H9 (cell line): Measurements from ENCODE around the gene ULK2. TPM values are rescaled to one million over a fixed set of nuclear protein-coding genes. Genes with fewer than 3 reads are reported as not detected.

Source experiments
- DNase-seq: peaks from one replicate; pipeline ENCODE4 v3.0.0-alpha.2; 2017
- H2AFZ ChIP-seq: one replicate; pipeline ENCODE4 v1.6.1; 2013; ENCODE audit warnings: mild to moderate bottlenecking, low read length, control low read depth, moderate library complexity
- H2AK5ac ChIP-seq: 2 replicates; pipeline ENCODE4 v1.6.1; 2013; ENCODE audit warnings: low read length, control low read depth, mixed read lengths; ENCODE audit not compliant: insufficient read length
- H2BK120ac ChIP-seq: one replicate; pipeline ENCODE4 v1.6.1; 2013; ENCODE audit warnings: low read depth, mild to moderate bottlenecking, low read length, control low read depth, inconsistent platforms; ENCODE audit not compliant: poor library complexity, severe bottlenecking
- H2BK12ac ChIP-seq: 2 replicates; pipeline ENCODE4 v1.6.1; 2013; ENCODE audit warnings: low read length, control low read depth, mixed read lengths, low read depth; ENCODE audit not compliant: insufficient read length
- H2BK15ac ChIP-seq: 2 replicates; pipeline ENCODE4 v1.6.1; 2013; ENCODE audit warnings: low read depth, low read length, control low read depth
- H2BK20ac ChIP-seq: one replicate; pipeline ENCODE4 v1.6.1; 2013; ENCODE audit warnings: low read depth, mild to moderate bottlenecking, low read length, control low read depth, inconsistent platforms; ENCODE audit not compliant: poor library complexity, severe bottlenecking
- H2BK5ac ChIP-seq: 2 replicates; pipeline ENCODE4 v1.6.1; 2013; ENCODE audit warnings: low read length, control low read depth, mixed read lengths; ENCODE audit not compliant: insufficient read length
- H3K14ac ChIP-seq: 2 replicates; pipeline ENCODE4 v1.6.1; 2013; ENCODE audit warnings: low read length, control low read depth; ENCODE audit not compliant: insufficient read depth
- H3K18ac ChIP-seq: 2 replicates; pipeline ENCODE4 v1.6.1; 2013; ENCODE audit warnings: low read depth, mild to moderate bottlenecking, mixed read lengths, low read length, control low read depth; ENCODE audit not compliant: insufficient read length
- H3K23ac ChIP-seq: 2 replicates; pipeline ENCODE4 v1.6.1; 2013; ENCODE audit warnings: low read length, control low read depth, mixed read lengths, low read depth; ENCODE audit not compliant: insufficient read length
- H3K23me2 ChIP-seq: 2 replicates; pipeline ENCODE4 v1.6.1; 2013; ENCODE audit warnings: low read depth, mild to moderate bottlenecking, mixed read lengths, low read length, control low read depth; ENCODE audit not compliant: insufficient read length, poor library complexity, severe bottlenecking
- H3K27ac ChIP-seq: 2 replicates; pipeline ENCODE4 v1.5.1; 2013; ENCODE audit warnings: low read length, control low read depth, mixed read lengths, low read depth; ENCODE audit not compliant: insufficient read length
- H3K27me3 ChIP-seq: 2 replicates; pipeline ENCODE4 v1.6.1; 2013; ENCODE audit warnings: low read length, control low read depth, inconsistent platforms; ENCODE audit not compliant: insufficient read depth
- H3K4ac ChIP-seq: 2 replicates; pipeline ENCODE4 v1.6.1; 2013; ENCODE audit warnings: low read depth, mild to moderate bottlenecking, control low read depth, inconsistent platforms, low read length, moderate library complexity
- H3K4me1 ChIP-seq: 2 replicates; pipeline ENCODE4 v1.6.1; 2013; ENCODE audit warnings: low read length, control low read depth, inconsistent platforms; ENCODE audit not compliant: insufficient read depth
- H3K4me2 ChIP-seq: 2 replicates; pipeline ENCODE4 v1.6.1; 2013; ENCODE audit warnings: low read length, control low read depth, mixed read lengths; ENCODE audit not compliant: insufficient read length, insufficient read depth
- H3K56ac ChIP-seq: 2 replicates; pipeline ENCODE4 v1.6.1; 2013; ENCODE audit warnings: low read depth, mild to moderate bottlenecking, mixed read lengths, low read length, control low read depth; ENCODE audit not compliant: insufficient read length
- H3K79me1 ChIP-seq: 2 replicates; pipeline ENCODE4 v1.6.1; 2013; ENCODE audit warnings: low read depth, mild to moderate bottlenecking, moderate library complexity, low read length, control low read depth, inconsistent platforms; ENCODE audit not compliant: insufficient read depth, poor library complexity, severe bottlenecking
- H3K79me2 ChIP-seq: 2 replicates; pipeline ENCODE4 v1.6.1; 2013; ENCODE audit warnings: low read length, control low read depth, inconsistent platforms; ENCODE audit not compliant: insufficient read depth
- H3K9ac ChIP-seq: 2 replicates; pipeline ENCODE4 v1.6.1; 2013; ENCODE audit warnings: low read length, control low read depth, mixed read lengths; ENCODE audit not compliant: insufficient read length; ENCODE audit errors: extremely low read depth
- H3K9me3 ChIP-seq: one replicate; pipeline ENCODE4 v1.6.1; 2013; ENCODE audit warnings: low read depth, low read length, inconsistent platforms; ENCODE audit not compliant: control insufficient read depth
- H3T11ph ChIP-seq: one replicate; pipeline ENCODE4 v1.6.1; 2013; ENCODE audit warnings: mild to moderate bottlenecking, low read length, control low read depth, inconsistent platforms
- H4K20me1 ChIP-seq: one replicate; pipeline ENCODE4 v1.6.1; 2013; ENCODE audit not compliant: control insufficient read depth, insufficient read length, insufficient read depth
- H4K5ac ChIP-seq: 2 replicates; pipeline ENCODE4 v1.6.1; 2013; ENCODE audit warnings: low read depth, mild to moderate bottlenecking, mixed read lengths, low read length, control low read depth; ENCODE audit not compliant: insufficient read length
- H4K8ac ChIP-seq: replicated peaks from 2 replicates; pipeline ENCODE4 v1.6.1; 2013; ENCODE audit warnings: low read length, control low read depth, mixed read lengths, low read depth; ENCODE audit not compliant: insufficient read length
- H4K91ac ChIP-seq: 2 replicates; pipeline ENCODE4 v1.6.1; 2013; ENCODE audit warnings: low read depth, mild to moderate bottlenecking, moderate library complexity, mixed read lengths, low read length, control low read depth; ENCODE audit not compliant: insufficient read length
- H3K27ac Mint-ChIP-seq, 3 experiments: 2 replicates in 2 of 3; 3 replicates in 1 of 3; pipeline ENCODE4 v1.8.0; 2020 to 2021; ENCODE audit warnings: mixed read lengths in 3 of 3, mild to moderate bottlenecking in 1 of 3, moderate library complexity in 1 of 3
- H3K27me3 Mint-ChIP-seq: 2 replicates; pipeline ENCODE4 v1.8.0; 2021; ENCODE audit warnings: low read depth, mild to moderate bottlenecking, moderate library complexity, mixed read lengths
- H3K36me3 Mint-ChIP-seq, 3 experiments: 2 replicates in 2 of 3; 3 replicates in 1 of 3; pipeline ENCODE4 v1.8.0; 2020 to 2021; ENCODE audit warnings: low read depth in 3 of 3, mixed read lengths in 3 of 3; ENCODE audit not compliant: insufficient read depth in 1 of 3
- H3K4me1 Mint-ChIP-seq, 2 experiments: 2 replicates each; pipeline ENCODE4 v1.8.0; 2020; ENCODE audit warnings: mixed read lengths in 2 of 2
- H3K4me3 Mint-ChIP-seq, 2 experiments: 2 replicates in 1 of 2; 3 replicates in 1 of 2; pipeline ENCODE4 v1.8.0; 2020 to 2021; ENCODE audit warnings: mild to moderate bottlenecking in 2 of 2, mixed read lengths in 2 of 2, moderate library complexity in 1 of 2
- H3K9me3 Mint-ChIP-seq, 2 experiments: 2 replicates in 1 of 2; 3 replicates in 1 of 2; pipeline ENCODE4 v1.8.0; 2020; ENCODE audit warnings: mild to moderate bottlenecking in 2 of 2, mixed read lengths in 2 of 2, moderate library complexity in 1 of 2
- CTCF ChIP-seq: fragments of 200-600 bp; sonication (generic); conservative IDR thresholded peaks from 3 replicates; pipeline ENCODE4 v1.8.0; 2021; ENCODE audit warnings: antibody characterized with exemption, mild to moderate bottlenecking
- WGBS: extraction: QIAGEN DNeasy Blood & Tissue Kit; methylation state at CpG from one replicate; pipeline ENCODE4 v1.1.7; 2013; ENCODE audit warnings: missing lambda C conversion rate, low lambda C conversion rate, mixed read lengths; ENCODE audit not compliant: insufficient read length; ENCODE audit errors: extremely low coverage; 5-methylcytosine and 5-hydroxymethylcytosine counted together
- total RNA-seq: library from RNA; stranded (reverse); gene quantifications from 2 replicates; pipeline ENCODE4 v1.2.1, GENCODE V29; 2021

Gene ULK2
- total RNA-seq, 1 experiment from 2014 or later: 11.5 TPM

- no peaks in the 10 kb centered on the region for H3K4me1 ChIP-seq
- H4K91ac ChIP-seq: no peak overlapping the region
- H3T11ph ChIP-seq: no peak overlapping the region
- Mint-ChIP-seq H3K9me3 (no peaks in the 10 kb centered on the region; a peak in 1 of 5 replicates), H3K27me3 (no peaks in the 10 kb centered on the region), H3K27ac (no peak overlapping the region; a peak in 1 of 7 replicates), H3K36me3 (peaks cover 3 to 21% (median 10%) of the 10 kb centered on the region in 3 experiments; a peak in 5 of 7 replicates), H3K4me1 (no peaks in the 10 kb centered on the region), H3K4me3 (no peak overlapping the region)
- no peaks in the 10 kb centered on the region for H3K23me2 ChIP-seq
- H4K20me1 ChIP-seq: no peaks in the 10 kb centered on the region
- no peaks in the 10 kb centered on the region for H3K79me1 ChIP-seq
- H2BK120ac ChIP-seq: no peak overlapping the region
- H3K18ac ChIP-seq: no peak overlapping the region
- H3K27me3 ChIP-seq: no peaks in the 10 kb centered on the region
- no peak overlapping the region for H2BK5ac ChIP-seq
- H3K9me3 ChIP-seq: no peaks in the 10 kb centered on the region
- H3K4ac ChIP-seq: no peak overlapping the region
- no peak overlapping the region for H4K8ac ChIP-seq
- H2BK20ac ChIP-seq: no peak overlapping the region
- no peak overlapping the region for H2AK5ac ChIP-seq
- H3K23ac ChIP-seq: no peak overlapping the region
- H3K27ac ChIP-seq: no peak overlapping the region
- DNase-seq: no peak
- H2AFZ ChIP-seq: no peak overlapping the region
- H2BK15ac ChIP-seq: no peak overlapping the region
- WGBS: no CpG with 5 or more reads among the region's 7 CpGs
- no peak overlapping the region for H3K56ac ChIP-seq
- H3K14ac ChIP-seq: no peak overlapping the region
- H3K79me2 ChIP-seq: no peaks in the 10 kb centered on the region
- H4K5ac ChIP-seq: no peak overlapping the region
- H3K4me2 ChIP-seq: no peak overlapping the region
- H3K9ac ChIP-seq: no peak overlapping the region
- TF ChIP-seq CTCF: no peak
- no peak overlapping the region for H2BK12ac ChIP-seq
These were observed 79.9 kb downstream of the ULK2 start for GRCh38 chr17:19787733-19788357.
